IPS-20b (cell line): ENCODE results near the gene TNFRSF13B.
"Not testable (repeated sequence)": the region's sequence is repeated elsewhere in the genome, so short reads cannot be mapped to it uniquely, and the experiment has no call there.

Experiments used
- H3K27ac ChIP-seq: one replicate; pipeline ENCODE4 v1.5.1; 2013; ENCODE audit warnings: low read length
- H3K27me3 ChIP-seq: 2 replicates; pipeline ENCODE4 v1.6.1; 2013; ENCODE audit warnings: mild to moderate bottlenecking, low read length, inconsistent platforms; ENCODE audit not compliant: insufficient read depth
- H3K36me3 ChIP-seq: 2 replicates; pipeline ENCODE4 v1.6.1; 2013; ENCODE audit warnings: low read depth, mild to moderate bottlenecking, inconsistent platforms, low read length, moderate library complexity; ENCODE audit not compliant: insufficient read depth
- H3K4me1 ChIP-seq: 2 replicates; pipeline ENCODE4 v1.6.1; 2013; ENCODE audit warnings: mild to moderate bottlenecking, control low read depth, inconsistent platforms, low read length, moderate library complexity; ENCODE audit not compliant: insufficient read depth
- H3K4me3 ChIP-seq: 2 replicates; pipeline ENCODE4 v1.5.1; 2013; ENCODE audit warnings: mild to moderate bottlenecking, low read length, inconsistent platforms
- H3K9ac ChIP-seq: 2 replicates; pipeline ENCODE4 v1.6.1; 2013; ENCODE audit warnings: low read depth, mild to moderate bottlenecking, inconsistent platforms, low read length, moderate library complexity
- H3K9me3 ChIP-seq: 2 replicates; pipeline ENCODE4 v1.6.1; 2013; ENCODE audit warnings: mild to moderate bottlenecking, low read depth, low read length, inconsistent platforms; ENCODE audit not compliant: insufficient read depth

TNFRSF13B gene

DNA sequence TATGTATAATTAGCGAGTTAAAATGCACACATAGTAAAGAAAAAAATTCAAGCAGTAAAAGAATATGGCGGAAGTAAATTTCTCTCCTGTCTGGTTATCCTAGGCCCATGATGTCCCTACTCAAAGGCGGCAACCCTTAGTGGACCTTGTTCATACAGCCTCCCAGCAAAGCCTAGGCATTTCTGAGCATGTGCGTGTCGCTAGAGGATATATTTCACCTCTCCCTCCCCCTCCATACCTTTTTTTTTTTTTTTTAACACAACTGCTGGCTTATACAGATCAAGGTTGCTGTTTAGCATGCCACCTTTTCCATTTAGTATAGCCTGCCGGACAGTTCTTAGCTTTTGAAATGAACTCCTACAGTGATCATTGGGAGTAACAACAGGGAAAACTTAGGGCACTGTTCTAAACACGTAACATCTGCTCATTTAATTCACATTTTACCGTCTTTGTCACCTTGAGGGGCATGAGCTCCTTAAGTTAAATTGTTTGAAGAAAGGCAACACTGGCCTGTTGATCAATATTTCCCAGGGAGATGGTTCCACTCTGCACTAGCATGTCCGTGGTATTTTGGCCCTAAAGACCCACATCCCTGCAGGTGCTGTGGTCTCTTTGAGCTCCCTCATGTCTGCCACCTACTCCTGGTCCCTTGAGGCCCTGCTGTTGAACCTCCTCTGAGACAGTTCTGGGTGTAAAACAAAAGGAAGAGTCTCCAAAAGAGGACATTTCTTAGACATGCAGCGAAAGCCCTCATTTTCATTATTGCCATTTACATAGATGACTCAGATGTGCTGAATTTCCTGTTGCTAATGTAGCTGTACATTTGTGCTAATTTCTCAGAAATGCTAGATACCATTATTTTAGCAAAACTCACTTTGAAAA lies 4.1 kb upstream of the TNFRSF13B start:
- Histone ChIP-seq H3K4me1 (no peaks in the 10 kb centered on the region), H3K36me3 (no peaks in the 10 kb centered on the region), H3K4me3 (no peak overlapping the region), H3K27me3 (no peaks in the 10 kb centered on the region), H3K9me3 (no peaks in the 10 kb centered on the region), H3K27ac (no peak overlapping the region), H3K9ac (no peak overlapping the region)

DNA sequence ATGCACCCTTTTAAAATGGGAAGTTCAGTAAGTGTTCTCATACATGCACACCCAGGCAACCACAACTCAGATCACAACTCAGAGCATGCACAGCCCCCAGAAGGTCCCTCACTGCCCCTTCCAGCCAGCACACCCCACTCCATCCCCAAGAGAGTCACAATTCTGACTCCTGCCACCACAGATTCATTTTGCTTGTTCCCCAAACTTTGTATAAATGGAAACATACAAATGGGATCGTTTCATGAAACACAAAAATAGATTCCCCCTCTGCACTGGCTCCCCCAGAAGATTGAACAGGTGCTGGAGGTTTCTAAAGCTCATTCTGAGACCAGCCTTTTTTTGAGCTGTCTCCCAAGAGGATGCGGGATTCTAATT lies 3.3 kb upstream of the TNFRSF13B start:
- no peaks in the 10 kb centered on the region for H3K27me3 ChIP-seq
- H3K9me3 ChIP-seq = no peaks in the 10 kb centered on the region
- H3K36me3 ChIP-seq = no peaks in the 10 kb centered on the region
- no peak overlapping the region for H3K9ac ChIP-seq
- no peak overlapping the region for H3K27ac ChIP-seq
- H3K4me3 ChIP-seq = no peak overlapping the region
- no peaks in the 10 kb centered on the region for H3K4me1 ChIP-seq

DNA sequence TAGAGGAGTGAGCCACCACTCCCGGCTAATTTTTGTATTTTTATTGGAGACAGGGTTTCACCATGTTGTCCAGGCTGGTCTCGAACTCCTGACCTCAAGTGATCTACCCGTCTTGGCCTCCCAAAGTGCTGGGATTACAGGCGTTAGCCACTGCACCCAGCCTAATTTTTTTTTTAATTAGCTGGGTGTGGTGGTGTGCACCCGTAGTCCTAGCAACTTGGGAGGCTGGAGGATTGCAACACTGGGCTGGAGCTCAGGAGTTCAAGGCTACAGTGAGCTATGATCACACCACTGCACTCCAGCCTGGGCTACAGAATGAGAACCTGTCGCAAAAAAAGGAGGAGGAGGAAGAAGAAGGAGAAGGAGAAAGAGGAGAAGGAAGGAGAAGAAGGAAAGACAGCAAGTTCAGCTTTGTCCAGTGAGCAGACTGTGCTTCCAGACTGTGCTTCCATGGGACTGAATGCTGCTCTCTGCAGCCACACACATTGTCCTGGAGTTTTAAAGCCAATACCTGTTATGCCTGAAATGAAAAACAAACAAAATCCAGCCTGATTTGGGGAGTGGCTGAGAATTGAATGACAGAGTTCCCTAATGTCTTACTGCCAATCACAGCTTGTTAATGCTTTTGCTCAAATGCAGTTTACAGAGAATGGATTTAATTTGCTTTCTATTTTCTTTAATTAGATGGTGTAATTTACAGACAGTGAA lies 2.8 kb upstream of the TNFRSF13B start:
- H3K9ac ChIP-seq = no peak overlapping the region
- no peak overlapping the region for H3K27ac ChIP-seq
- no peak overlapping the region for H3K4me3 ChIP-seq
- H3K36me3 ChIP-seq = no peaks in the 10 kb centered on the region
- H3K27me3 ChIP-seq = no peaks in the 10 kb centered on the region
- no peaks in the 10 kb centered on the region for H3K4me1 ChIP-seq
- no peaks in the 10 kb centered on the region for H3K9me3 ChIP-seq

DNA sequence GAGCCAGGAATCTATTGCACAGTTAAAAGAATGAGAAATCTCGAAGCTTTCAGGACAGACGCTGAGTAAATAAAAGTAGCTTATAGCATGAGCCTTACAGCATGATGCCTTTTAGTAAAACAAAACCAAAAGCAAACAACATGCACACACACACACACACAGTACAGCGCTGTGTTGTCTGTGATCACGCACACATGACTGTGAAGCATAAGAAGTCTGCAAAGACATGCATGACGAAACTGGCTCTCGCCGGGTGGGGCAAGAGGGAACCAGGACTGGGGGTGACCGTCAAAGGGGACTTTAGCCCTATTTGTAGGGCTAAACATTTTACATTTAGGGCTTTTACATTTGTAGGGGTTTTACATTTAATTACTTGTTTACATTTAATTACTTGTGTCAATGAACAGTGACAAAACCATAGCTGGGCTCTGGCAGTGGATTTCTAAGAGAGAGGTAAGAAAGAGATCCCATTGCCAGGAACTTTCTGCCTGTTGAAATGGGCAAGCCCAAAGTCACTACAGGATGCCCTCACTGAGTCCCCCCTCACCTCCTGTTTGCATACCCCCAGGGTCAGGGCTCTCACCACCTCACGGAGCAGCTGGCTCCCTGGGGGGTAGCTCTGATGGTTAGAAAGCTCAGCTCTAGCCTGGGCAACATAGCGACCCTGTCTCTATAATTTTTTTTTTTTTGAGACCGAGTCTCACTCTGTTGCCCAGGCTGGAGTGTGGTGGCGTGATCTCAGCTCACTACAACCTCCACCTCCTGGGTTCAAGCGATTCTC lies 2.0 kb upstream of the TNFRSF13B start:
- Histone ChIP-seq H3K9me3 (no peaks in the 10 kb centered on the region), H3K4me1 (no peaks in the 10 kb centered on the region), H3K4me3 (no peak overlapping the region)

DNA sequence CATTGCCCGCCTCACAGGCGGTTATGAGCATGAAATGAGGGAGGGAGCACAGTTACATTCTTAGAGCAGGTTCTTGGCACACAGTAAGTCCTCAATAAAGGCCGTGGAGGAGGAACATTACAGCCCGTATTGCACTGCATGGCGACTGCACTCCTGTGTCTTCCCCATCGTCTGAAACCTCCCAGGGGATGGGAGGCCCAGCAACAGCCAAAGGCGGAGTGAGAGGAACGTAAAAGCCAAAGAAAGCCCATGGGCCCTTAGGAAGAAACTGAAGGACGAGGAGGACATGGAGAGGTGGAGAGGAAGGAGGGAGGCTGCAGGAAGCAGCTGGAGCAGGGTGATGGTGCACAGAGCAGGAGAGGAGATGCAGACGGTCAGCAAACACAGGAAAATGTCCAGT lies 1.1 kb upstream of the TNFRSF13B start:
- not testable (repeated sequence) for H3K27ac ChIP-seq, H3K36me3 ChIP-seq, H3K4me1 ChIP-seq, H3K4me3 ChIP-seq, H3K27me3 ChIP-seq, H3K9ac ChIP-seq, H3K9me3 ChIP-seq

More for the DNA sequence above, 2.0 kb upstream of the TNFRSF13B start:
- Histone ChIP-seq H3K36me3 (no peaks in the 10 kb centered on the region), H3K27me3 (no peaks in the 10 kb centered on the region), H3K9ac (no peak overlapping the region), H3K27ac (no peak overlapping the region)

DNA sequence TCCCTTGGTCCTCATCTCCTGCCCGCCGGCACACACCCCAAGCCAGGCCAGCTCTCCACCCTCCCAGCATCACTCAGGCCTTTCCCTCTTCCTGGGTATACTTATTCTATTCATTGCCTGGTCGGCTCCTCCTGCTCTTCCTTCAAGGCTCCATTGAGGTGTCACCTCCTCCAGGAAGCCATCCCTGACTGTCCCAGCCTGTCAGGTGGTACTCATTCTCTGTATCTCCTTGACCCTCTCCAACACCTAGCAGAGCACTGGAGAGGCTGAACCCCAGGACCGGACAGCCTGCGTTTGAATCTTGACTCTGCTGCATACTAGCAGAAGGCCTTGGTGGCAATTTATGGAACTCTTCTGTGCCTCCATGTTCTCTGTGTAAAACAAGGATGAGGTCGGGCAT lies 428 bp upstream of the TNFRSF13B start:
- Histone ChIP-seq H3K27me3 (no peaks in the 10 kb centered on the region), H3K9ac (no peak overlapping the region), H3K4me3 (no peak overlapping the region), H3K4me1 (no peaks in the 10 kb centered on the region), H3K27ac (no peak overlapping the region), H3K9me3 (no peaks in the 10 kb centered on the region), H3K36me3 (no peaks in the 10 kb centered on the region)

DNA sequence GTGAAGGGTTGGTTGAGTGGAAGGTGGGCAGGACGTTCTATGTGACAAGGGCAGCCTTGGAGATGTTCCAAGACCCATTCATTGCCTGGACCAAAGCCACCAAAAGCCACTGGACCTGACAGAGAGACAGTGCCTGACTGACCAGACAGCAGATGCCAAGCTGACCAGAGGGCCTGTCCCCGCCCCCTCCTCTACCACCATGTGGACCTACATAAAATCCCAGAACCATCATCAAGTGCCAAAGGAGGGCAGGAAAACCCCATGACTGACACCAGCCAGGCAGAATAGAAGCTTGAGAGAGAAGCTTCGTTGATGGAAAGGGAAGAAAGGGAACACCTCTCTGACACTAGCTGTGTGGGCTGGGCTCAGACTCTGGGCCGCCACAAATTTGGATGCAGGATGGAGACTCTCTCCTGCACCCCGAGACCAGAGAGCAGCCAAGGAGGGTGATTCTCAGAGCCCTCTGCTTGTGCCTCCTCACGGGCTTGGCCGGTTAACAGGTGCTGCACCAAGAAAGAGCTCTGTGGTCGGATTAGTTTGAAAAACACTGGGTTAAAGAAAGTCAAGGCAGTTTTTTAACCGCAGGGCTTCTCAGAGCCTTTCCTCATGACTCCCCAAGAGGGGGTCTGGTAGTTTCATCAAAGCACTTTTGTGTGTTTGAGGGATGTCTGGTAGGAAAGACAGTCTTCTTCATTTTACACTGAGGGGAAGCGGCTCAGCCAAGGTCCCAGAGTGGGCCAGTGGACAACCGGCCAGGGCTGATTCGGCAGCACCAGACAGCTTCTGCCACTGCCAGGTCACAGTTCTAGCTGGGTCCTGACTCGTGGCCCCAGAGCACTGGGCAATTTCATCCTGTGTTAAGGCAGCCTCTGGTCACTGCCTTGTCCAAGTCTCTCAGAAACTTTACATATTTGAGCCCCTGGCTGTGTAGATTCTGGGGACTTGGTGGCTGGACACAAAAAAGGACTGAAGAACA lies 1.7 kb downstream of the TNFRSF13B start:
- Histone ChIP-seq H3K27ac (no peak overlapping the region), H3K4me1 (no peaks in the 10 kb centered on the region; the same call in 1 of the 2 replicates), H3K9ac (no peak overlapping the region), H3K36me3 (no peaks in the 10 kb centered on the region), H3K9me3 (no peaks in the 10 kb centered on the region), H3K4me3 (no peak overlapping the region), H3K27me3 (no peaks in the 10 kb centered on the region)

DNA sequence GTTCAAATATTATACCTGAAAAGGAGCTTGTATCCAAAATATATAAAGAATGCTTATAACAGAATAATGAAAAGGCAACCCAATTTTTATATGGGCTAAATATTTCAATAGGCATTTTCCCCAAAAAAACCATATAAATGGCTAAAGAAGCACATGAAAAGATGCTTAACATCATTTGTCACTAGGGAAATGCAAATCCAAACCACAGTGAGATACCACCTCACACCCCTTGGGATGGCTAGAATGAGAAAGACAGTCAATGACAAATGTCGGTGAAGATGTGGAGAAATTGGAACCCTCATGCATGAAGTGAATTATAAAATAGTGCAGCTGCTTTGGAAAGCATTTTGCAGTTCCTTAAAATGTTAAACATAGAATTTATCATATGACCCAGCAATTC lies 3.1 kb downstream of the TNFRSF13B start:
- Histone ChIP-seq H3K27me3 (no peaks in the 10 kb centered on the region), H3K9ac (no peak overlapping the region), H3K27ac (no peak overlapping the region), H3K36me3 (no peaks in the 10 kb centered on the region), H3K4me3 (no peak overlapping the region), H3K4me1 (no peaks in the 10 kb centered on the region; the same call in 1 of the 2 replicates), H3K9me3 (no peaks in the 10 kb centered on the region)

DNA sequence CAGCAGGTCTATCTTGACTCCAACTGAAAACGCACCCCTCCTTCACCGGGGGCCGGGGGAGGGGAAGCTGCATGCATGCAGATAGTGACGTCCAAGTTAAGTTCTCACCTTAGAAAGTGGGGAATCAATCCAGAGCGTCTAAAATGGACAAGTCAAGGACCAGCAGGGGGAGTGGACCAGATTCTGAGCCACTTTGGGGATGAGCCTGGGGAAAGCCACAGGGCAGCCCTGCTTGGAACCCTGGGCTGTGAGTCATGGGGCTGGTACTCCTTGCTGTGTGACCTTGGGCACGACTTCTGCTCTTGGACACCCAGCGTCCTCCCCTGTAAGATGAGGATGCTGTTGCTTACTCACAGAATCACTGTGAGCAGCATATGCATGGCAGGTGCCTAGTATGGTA lies 9.1 kb downstream of the TNFRSF13B start:
- no peaks in the 10 kb centered on the region for H3K36me3 ChIP-seq
- H3K27me3 ChIP-seq = no peaks in the 10 kb centered on the region
- H3K9me3 ChIP-seq = 0 out of 2 replicates have a peak, but pooled peaks cover 8% of the 10 kb centered on the region
- no peaks in the 10 kb centered on the region; the same call in 1 of the 2 replicates for H3K4me1 ChIP-seq
- H3K4me3 ChIP-seq = no peak overlapping the region
- no peak overlapping the region for H3K9ac ChIP-seq
- H3K27ac ChIP-seq = no peak overlapping the region

DNA sequence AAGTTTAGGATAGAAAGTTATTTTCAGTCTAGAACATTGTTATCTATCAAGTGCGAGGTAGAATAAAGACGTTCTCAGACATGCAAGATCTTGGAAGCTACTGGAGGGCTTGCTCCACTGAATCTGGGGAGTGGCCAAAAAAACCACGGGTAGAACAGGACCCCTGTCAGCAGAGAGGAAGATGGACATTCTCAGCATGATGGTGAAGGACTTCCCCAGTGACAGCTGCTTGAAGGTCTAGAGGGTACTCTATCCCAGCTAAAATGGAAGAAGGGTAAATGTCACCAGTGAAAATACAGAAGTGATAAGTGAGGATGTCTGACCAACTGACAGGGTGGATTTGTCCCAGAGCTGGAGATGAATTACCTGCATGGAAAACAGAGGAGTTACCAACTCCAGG lies 10.1 kb downstream of the TNFRSF13B start:
- Histone ChIP-seq H3K9me3 (0 out of 2 replicates have a peak, but pooled peaks cover 8% of the 10 kb centered on the region), H3K4me1 (no peaks in the 10 kb centered on the region; the same call in 1 of the 2 replicates), H3K4me3 (no peak overlapping the region), H3K9ac (no peak overlapping the region), H3K27me3 (no peaks in the 10 kb centered on the region), H3K27ac (no peak overlapping the region), H3K36me3 (no peaks in the 10 kb centered on the region)

DNA sequence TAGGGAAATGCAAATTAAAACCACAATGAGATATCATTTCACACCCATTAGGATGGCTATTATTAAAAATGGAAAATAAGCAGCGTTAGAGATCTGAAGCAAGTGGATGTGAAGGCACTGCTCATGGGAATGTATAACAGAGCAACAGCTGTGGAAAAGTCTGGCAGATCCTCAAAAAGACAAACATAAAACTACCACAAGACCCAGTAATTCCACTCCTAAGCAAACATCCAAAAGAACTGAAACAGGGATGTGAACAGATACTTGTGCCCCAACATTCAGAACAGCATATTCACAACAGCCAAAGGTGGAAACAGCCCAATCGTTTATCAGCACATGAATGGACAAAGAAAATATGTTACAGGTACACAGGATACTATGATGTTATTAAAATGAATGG lies 10.9 kb downstream of the TNFRSF13B start:
- H3K27me3 ChIP-seq, H3K36me3 ChIP-seq, H3K4me1 ChIP-seq, H3K9me3 ChIP-seq, H3K27ac ChIP-seq, H3K4me3 ChIP-seq, H3K9ac ChIP-seq: not testable (repeated sequence)
